HG03139 (cell line): Measurements from ENCODE around the gene IL1RAPL2.

Experiments
- ATAC-seq: cut with Tn5 transposase; IDR thresholded peaks from one replicate; pipeline ENCODE4 v1.9.1; 2021; ENCODE audit not compliant: unreplicated experiment

Gene IL1RAPL2

GRCh38 chrX:105550043-105550663 is 984.2 kb downstream of the IL1RAPL2 start:
- ATAC-seq, result no peak

GRCh38 chrX:105552395-105552794 is 986.4 kb downstream of the IL1RAPL2 start:
- ATAC-seq, result no peak

DNA sequence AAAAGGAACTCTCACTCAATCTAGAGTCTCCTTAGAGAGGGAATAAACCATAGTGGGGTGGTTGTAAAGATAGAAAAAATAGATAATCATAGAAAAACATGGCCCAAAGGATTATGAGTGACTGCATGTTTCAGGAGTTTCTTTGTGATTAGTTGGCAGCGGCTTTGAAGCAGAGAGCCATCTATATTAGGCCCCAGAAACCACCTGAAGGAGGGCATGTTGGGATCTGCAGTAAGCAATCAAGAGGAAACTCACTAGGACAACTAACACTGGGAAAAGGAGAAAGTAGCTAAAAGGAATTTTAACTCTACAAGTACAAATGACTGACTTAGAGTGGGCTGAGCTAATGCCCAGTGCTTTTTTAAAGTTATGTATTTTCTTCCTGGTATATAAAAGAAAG is 987.1 kb downstream of the IL1RAPL2 start:
- ATAC-seq, result no peak

- no peak for ATAC-seq
Measured at GRCh38 chrX:105564501-105564900, 998.5 kb downstream of the IL1RAPL2 start.

DNA sequence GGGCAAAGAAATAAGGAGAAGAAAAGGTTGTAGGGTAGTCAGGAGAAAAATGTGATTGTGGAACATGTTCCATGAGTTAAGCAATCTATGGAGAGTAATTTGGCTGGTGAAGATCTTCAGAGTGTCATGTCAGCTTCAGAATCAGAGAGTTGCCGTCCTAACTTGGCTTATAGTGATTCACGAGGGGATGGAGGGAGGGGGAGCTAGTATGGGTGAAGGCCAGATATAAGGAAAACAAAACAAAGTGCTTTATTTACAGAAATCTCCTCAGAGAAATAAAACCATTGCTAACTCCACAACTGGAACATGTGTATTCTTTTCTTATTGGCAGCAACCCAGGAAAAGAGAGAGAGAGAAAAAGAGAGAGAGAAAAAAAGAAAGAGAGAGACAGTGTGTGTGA is 999.9 kb downstream of the IL1RAPL2 start:
- ATAC-seq, result no peak

- no peak for ATAC-seq
Measured at GRCh38 chrX:105567082-105567481, 1001.1 kb downstream of the IL1RAPL2 start.

DNA sequence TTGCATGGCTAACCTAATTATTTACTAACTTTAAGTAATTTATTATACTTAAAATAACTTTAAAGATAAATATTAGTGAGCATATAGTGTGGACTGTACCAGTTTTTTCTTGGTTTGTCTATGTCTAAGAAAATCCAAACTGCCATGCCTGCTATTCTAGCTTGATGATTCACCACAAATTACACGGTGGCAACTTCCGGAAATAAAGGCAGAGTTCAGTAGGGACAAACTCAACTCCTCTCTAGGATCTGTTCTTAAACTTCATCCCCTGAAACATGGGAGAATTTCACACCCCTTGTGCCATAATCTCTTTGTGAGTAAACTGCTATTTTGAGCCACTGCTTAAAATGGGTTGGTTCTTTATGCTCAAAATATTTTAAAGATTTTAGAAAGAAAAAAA is 1042.7 kb downstream of the IL1RAPL2 start:
- no peak for ATAC-seq

DNA sequence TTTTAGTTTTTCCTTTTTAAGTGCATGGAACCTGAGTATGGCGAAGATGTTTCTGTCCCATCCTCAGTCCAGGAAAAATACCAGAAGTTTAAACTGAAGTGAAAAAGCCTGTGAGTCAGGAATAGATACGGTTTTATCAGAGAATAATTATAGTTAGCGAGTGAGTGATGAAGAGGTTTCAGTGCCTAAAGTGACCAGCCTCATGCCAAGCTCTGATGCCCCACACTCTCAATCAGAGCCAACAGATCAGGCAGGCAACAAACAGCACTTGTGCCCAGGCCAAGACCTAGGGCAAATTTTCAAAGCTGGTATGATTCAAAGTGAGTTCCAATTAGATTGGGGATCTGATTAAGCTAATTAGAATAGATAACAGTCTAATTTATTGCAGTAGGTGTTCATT is 1043.5 kb downstream of the IL1RAPL2 start:
- no peak for ATAC-seq

- no peak for ATAC-seq
Measured at GRCh38 chrX:105610411-105610810, 1044.4 kb downstream of the IL1RAPL2 start.

DNA sequence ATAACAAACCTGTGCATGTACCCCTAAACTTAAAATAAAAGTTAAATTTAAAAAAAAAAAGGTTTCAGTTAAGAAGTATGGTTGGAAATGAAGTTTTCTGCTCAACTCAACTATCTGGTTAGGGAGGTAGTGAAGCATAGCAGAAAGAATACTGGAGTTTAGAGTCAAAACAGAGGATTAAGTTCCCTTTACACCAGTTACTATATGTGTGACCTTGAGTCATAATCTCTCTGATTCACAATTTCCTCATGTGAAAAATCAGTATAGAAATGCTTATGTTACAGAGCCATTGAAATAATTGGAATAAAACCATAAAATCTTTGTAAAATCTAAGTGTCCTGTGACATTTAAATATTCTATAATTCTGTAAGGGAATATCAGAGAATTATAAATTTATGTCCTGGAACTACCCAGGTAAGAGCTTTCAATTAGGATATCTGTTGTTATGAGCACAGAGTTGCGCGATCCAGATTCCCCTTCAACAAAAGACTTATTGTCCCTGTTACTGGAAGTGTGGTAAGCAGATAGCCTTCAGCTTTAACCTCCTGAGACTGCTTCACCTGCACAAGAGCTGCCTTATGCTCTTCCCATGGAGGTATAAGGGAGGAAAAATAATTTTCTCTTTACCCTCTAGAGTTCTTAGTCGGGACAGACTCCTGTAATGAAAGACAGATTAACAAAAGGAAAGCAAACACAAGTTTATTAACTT is 1052.5 kb downstream of the IL1RAPL2 start:
- no peak for ATAC-seq

- ATAC-seq, result no peak
Measured at GRCh38 chrX:105634180-105634579, 1068.2 kb downstream of the IL1RAPL2 start.

- ATAC-seq, result no peak
Measured at GRCh38 chrX:105635794-105636193, 1069.8 kb downstream of the IL1RAPL2 start.

DNA sequence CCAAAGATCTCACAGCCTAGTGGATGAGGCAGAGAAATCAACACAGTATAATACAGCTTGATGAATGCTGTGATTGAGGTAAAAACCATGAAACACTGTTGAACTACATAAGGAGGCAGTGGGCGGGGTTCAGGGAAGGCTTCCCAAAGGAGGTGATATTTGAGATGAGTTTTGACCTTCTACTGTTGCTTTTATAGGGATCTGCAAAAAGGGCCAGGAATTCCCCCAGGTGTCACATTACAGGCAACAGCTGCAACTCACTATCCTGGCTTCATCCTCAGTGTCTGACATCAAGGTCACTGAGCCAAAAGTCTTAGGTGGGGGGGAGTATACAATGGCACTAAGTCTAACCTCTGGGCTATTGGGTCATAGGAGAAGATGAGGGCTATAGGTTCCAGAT is 1070.7 kb downstream of the IL1RAPL2 start:
- ATAC-seq, result no peak

GRCh38 chrX:105645667-105646357 is 1079.8 kb downstream of the IL1RAPL2 start:
- ATAC-seq, result no peak

- ATAC-seq, result no peak
Measured at GRCh38 chrX:105646592-105647372, 1080.8 kb downstream of the IL1RAPL2 start.

DNA sequence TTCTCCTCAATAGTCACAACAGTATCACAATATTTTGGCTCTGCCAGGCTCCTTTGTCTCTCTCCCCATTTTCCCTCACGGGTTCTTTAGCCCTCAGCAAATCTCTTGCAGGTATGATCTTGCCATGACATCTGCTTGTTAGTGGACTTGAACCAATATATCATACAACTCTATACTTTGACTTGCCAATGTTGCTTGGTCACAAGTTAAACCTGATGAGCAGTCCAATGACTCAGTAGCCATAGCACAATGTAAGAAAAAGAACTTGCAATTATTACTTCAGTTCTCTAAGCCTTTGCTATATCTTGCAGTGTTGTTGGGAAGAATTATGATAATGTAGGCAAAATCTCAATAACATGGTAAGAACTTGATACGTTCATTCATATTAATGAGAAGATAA is 1081.8 kb downstream of the IL1RAPL2 start:
- ATAC-seq, result no peak

DNA sequence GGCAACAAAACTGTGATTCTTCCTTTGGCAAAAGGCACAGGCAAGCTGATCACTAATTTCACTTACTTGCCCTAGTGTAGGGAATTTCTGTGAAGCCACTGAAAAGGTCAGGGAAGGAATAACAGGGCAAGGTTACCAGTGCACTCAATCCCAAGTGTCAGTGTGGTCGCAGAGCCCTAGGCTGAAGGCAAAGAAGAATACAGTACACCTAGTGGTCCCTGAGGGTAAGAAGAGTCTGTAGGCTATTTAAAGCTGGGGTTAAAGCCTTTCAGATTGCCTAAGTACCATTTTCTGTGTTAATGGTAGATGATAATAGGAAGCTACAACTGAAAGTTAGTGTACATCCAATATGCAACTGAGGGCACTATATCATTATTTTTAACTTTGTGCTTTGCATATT is 1082.7 kb downstream of the IL1RAPL2 start:
- ATAC-seq, result no peak

DNA sequence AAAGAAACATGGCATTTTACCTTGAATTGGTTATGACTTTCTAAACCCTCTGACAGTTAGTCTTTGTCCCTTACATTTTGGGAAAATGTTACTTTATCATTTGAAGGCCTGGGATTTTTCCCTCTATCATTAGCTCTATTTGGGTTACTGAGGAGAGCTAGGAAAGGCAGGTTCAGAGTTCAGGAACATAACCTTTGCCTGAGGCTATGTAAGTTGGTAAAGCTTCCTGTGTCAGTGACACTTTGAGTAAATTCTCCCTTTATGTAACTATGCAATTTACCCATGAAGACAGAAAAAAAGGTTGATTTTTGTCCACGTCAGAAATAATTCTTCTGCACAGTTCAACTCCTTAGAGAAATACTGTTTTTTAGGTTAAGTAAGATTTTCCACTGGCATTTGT is 1084.6 kb downstream of the IL1RAPL2 start:
- no peak for ATAC-seq

- no peak for ATAC-seq
Measured at GRCh38 chrX:105650986-105651385, 1085.0 kb downstream of the IL1RAPL2 start.

DNA sequence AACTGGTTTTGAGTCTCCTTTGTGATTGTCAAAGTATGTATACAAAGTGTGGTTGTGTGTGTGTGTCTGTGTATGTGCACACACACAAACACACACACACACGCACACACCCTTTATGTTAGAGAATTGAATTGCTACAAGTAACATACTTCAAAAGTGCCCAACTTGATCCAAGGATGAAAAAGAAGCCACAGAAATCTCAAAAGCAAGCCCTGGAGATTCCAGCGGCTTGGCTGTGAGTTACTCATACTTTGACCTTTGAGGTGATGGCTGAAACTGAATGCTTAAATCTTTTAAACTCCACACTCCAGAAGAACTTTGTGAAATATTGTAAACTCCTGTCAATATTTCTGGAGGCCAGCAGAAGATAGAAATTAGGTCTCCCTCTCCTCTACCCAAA is 1087.9 kb downstream of the IL1RAPL2 start:
- ATAC-seq, result no peak

DNA sequence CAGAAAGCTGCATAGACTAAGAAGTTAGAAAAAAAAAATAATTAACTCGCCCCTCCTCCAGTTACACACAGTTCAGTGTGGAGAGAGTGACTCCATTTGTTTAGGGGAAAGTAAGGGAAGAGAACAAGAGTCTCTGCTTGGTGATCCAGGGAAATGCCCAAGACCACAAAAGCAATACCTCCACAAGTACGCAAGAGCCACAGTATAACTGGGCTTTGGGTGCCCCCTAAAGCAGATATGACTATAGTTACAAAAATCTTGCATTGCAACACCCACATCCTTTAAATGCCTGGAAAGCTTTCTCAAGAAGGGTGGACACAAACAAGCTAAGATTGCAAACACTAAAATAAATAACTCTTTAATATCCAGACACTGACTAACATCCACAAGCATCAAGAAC is 1092.1 kb downstream of the IL1RAPL2 start:
- ATAC-seq, result no peak

- no peak for ATAC-seq
Measured at GRCh38 chrX:105662248-105662647, 1096.2 kb downstream of the IL1RAPL2 start.
